Measurements from ENCODE around the gene USP26.
"Not testable (repeated sequence)": the region's sequence is repeated elsewhere in the genome, so short reads cannot be mapped to it uniquely, and the experiment has no call there.

The USP26 gene

GRCh38 chrX:132984058-132984650 lies 112.8 kb downstream of the USP26 start:
- no peak overlapping the region for H3K4me3 ChIP-seq (ENCODE audit: low read depth, low read length)
- TF ChIP-seq MYC (IDR thresholded peaks at IDR 0.05; ENCODE audit: low read depth, low read length) = no peak
- TF ChIP-seq POLR2A (IDR thresholded peaks at IDR 0.05; ENCODE audit: extremely low read depth, insufficient read length) = no peak
- no peak for TF ChIP-seq MAX (IDR thresholded peaks at IDR 0.05; ENCODE audit: low read depth, low read length)
- TF ChIP-seq CTCF (IDR thresholded peaks at IDR 0.05; ENCODE audit: low read depth, low read length) = no peak
- no peak for DNase-seq (ENCODE audit: low read depth)

GRCh38 chrX:132983496-132983895 lies 113.4 kb downstream of the USP26 start:
- TF ChIP-seq POLR2A (IDR thresholded peaks at IDR 0.05; ENCODE audit: extremely low read depth, insufficient read length) = no peak
- no peak for TF ChIP-seq CTCF (IDR thresholded peaks at IDR 0.05; ENCODE audit: low read depth, low read length)
- no peak for TF ChIP-seq MYC (IDR thresholded peaks at IDR 0.05; ENCODE audit: low read depth, low read length)
- no peak for TF ChIP-seq MAX (IDR thresholded peaks at IDR 0.05; ENCODE audit: low read depth, low read length)
- no peak overlapping the region for H3K4me3 ChIP-seq (ENCODE audit: low read depth, low read length)
- no peak for DNase-seq (ENCODE audit: low read depth)

- not testable (repeated sequence) for H3K4me3 ChIP-seq (ENCODE audit: low read depth, low read length); DNase-seq (ENCODE audit: low read depth)
These were observed 116.9 kb downstream of the USP26 start for GRCh38 chrX:132980035-132980434.

Measured in NB4 (cell line).